HK-2 (cell line): Measurements from ENCODE around the gene CXXC5.
A peak's percentile ranks its signal among the peaks of the same experiment; 100 is the strongest.
"Not testable (repeated sequence)": the region's sequence is repeated elsewhere in the genome, so short reads cannot be mapped to it uniquely, and the experiment has no call there.

ENCODE experiments used
- DNase-seq: peaks from one replicate; pipeline ENCODE4 v3.0.0-alpha.2; 2018; ENCODE audit not compliant: unreplicated experiment

The CXXC5 gene

GRCh38 chr5:139710319-139711066 is 62.3 kb downstream of the CXXC5 start:
- peak; percentile 77 for DNase-seq

GRCh38 chr5:139711067-139711905 is 63.1 kb downstream of the CXXC5 start:
- peak; percentile 78 for DNase-seq

GRCh38 chr5:139711906-139712224 is 63.7 kb downstream of the CXXC5 start:
- no peak for DNase-seq

- no peak for DNase-seq
Measured at GRCh38 chr5:139712412-139712811, 64.3 kb downstream of the CXXC5 start.

GRCh38 chr5:139713898-139714297 is 65.7 kb downstream of the CXXC5 start:
- not testable (repeated sequence) for DNase-seq

- no peak for DNase-seq
Measured at GRCh38 chr5:139717221-139717620, 69.1 kb downstream of the CXXC5 start.

- DNase-seq, result not testable (repeated sequence)
Measured at GRCh38 chr5:139718403-139718802, 70.3 kb downstream of the CXXC5 start.

GRCh38 chr5:139719970-139720369 is 71.8 kb downstream of the CXXC5 start:
- DNase-seq, result not testable (repeated sequence)

GRCh38 chr5:139723986-139724587 is 75.9 kb downstream of the CXXC5 start:
- no peak for DNase-seq

- peak; percentile 82 for DNase-seq
Measured at GRCh38 chr5:139725073-139725830, 77.1 kb downstream of the CXXC5 start.

- DNase-seq, result peak; percentile 38
Measured at GRCh38 chr5:139726248-139726647, 78.1 kb downstream of the CXXC5 start.

- peak; percentile 75 for DNase-seq
Measured at GRCh38 chr5:139727615-139728014, 79.5 kb downstream of the CXXC5 start.

- DNase-seq, result no peak
Measured at GRCh38 chr5:139731281-139731680, 83.1 kb downstream of the CXXC5 start.

- no peak for DNase-seq
Measured at GRCh38 chr5:139732019-139732418, 83.9 kb downstream of the CXXC5 start.

- DNase-seq, result no peak
Measured at GRCh38 chr5:139733010-139733688, 85.0 kb downstream of the CXXC5 start.
